Vagina (tissue), 2 donors: ENCODE results near the gene TGM1. TPM values are rescaled to one million over a fixed set of nuclear protein-coding genes. Genes with fewer than 3 reads are reported as not detected.
A peak's percentile ranks its signal among the peaks of the same experiment; 100 is the strongest.
"Not testable (repeated sequence)": the region's sequence is repeated elsewhere in the genome, so short reads cannot be mapped to it uniquely, and the experiment has no call there.

Source experiments
- DNase-seq, 2 donors: peaks; one replicate each; pipeline ENCODE4 v3.0.0-alpha.2; 2017; ENCODE audit errors: extremely low spot score in 2 of 2
- H3K27ac ChIP-seq: fragments of 200-600 bp; sonication (generic); one replicate; pipeline ENCODE4 v1.5.1; 2019
- H3K27me3 ChIP-seq: fragments of 200-600 bp; sonication (generic); one replicate; pipeline ENCODE4 v1.5.1; 2019
- H3K36me3 ChIP-seq, 2 donors: fragments of 200-600 bp; sonication (generic); one replicate each; pipeline ENCODE4 v1.5.1; 2017 to 2019
- H3K4me1 ChIP-seq: fragments of 200-600 bp; sonication (generic); one replicate; pipeline ENCODE4 v1.5.1; 2019
- H3K4me3 ChIP-seq, 2 donors: fragments of 200-600 bp; sonication (generic); 1 replicate in 1 of 2; 2 replicates in 1 of 2; pipeline ENCODE4 v1.5.1; 2016 to 2019
- H3K9me3 ChIP-seq: fragments of 200-600 bp; sonication (generic); one replicate; pipeline ENCODE4 v1.5.1; 2019
- CTCF ChIP-seq, 3 experiments: fragments of 450-650 bp in 2 of 3; fragments of 200-600 bp in 1 of 3; sonication (generic) in 1 of 3; IDR thresholded peaks; one replicate each; pipeline ENCODE4 v1.5.1; 2017 to 2019; ENCODE audit warnings: antibody characterized with exemption in 3 of 3, mild to moderate bottlenecking in 2 of 3, moderate library complexity in 2 of 3
- POLR2A ChIP-seq, 2 donors: fragments of 450-650 bp; IDR thresholded peaks; one replicate each; pipeline ENCODE4 v1.6.1; 2017; ENCODE audit warnings: antibody characterized with exemption in 2 of 2, mild to moderate bottlenecking in 2 of 2, moderate library complexity in 2 of 2
- POLR2AphosphoS5 ChIP-seq, 2 donors: sonication (generic); formaldehyde crosslinking; IDR thresholded peaks; one replicate each; pipeline ENCODE4 v1.9.0; 2017; ENCODE audit warnings: antibody characterized with exemption in 2 of 2, mild to moderate bottlenecking in 2 of 2, low read depth in 1 of 2; ENCODE audit not compliant: insufficient read depth in 1 of 2
- intact Hi-C: fragments of 100-400 bp; cut with DNase I; formaldehyde crosslinking; loops from one replicate; pipeline ENCODE4 v1.15.1; 2023
- total RNA-seq: library from RNA; depleted of rRNA; stranded (reverse); fragments of >200 nt; gene quantifications from one replicate; pipeline ENCODE4 v1.2.3, GENCODE V29; 2016

The TGM1 gene
- total RNA-seq, 1 donor from 2014 or later = 269 TPM

GRCh38 chr14:24219521-24219920 is 43.5 kb downstream of the TGM1 start:
- intact Hi-C loops = no loop called here
- no peak for DNase-seq

DNA sequence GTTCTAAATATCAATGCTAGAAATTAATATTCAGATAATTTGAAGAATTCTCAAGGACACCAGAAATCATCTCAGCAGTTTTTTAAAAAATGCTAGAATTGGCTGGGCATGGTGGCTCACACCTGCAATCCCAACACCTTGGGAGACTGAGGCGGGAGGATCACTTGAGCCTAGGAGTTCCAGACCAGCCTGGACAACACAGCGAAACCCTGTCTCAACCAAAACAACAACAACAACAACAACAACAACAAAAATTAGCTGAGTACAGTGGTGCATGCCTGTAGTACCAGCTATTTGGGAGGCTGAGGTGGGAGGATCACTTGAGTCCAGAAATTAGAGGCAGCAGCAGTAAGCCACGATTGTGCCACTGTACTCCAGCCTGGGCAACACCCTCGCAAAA is 43.9 kb downstream of the TGM1 start:
- Histone ChIP-seq H3K27me3 (no peaks in the 10 kb centered on the region), H3K4me1 (peaks cover 19% of the 10 kb centered on the region), H3K36me3 (no peaks in the 10 kb centered on the region), H3K9me3 (no peaks in the 10 kb centered on the region), H3K4me3 (no peak overlapping the region), H3K27ac (no peak overlapping the region)
- TF ChIP-seq POLR2A (IDR thresholded peaks at IDR 0.05) = no peak
- no peak for TF ChIP-seq POLR2AphosphoS5 (IDR thresholded peaks at IDR 0.05; ENCODE audit: insufficient read depth in 1 of 2, low read depth in 1 of 2)
- TF ChIP-seq CTCF (IDR thresholded peaks at IDR 0.05) = no peak
- DNase-seq = no peak
- intact Hi-C loops = no loop called here

More at GRCh38 chr14:24219521-24219920, 43.5 kb downstream of the TGM1 start:
- Histone ChIP-seq H3K36me3 (no peaks in the 10 kb centered on the region), H3K27ac (no peak overlapping the region), H3K4me1 (peaks cover 14% of the 10 kb centered on the region), H3K27me3 (no peaks in the 10 kb centered on the region), H3K4me3 (no peak overlapping the region), H3K9me3 (no peaks in the 10 kb centered on the region)
- TF ChIP-seq POLR2AphosphoS5 (IDR thresholded peaks at IDR 0.05; ENCODE audit: insufficient read depth in 1 of 2, low read depth in 1 of 2) (no peak), POLR2A (IDR thresholded peaks at IDR 0.05) (no peak), CTCF (IDR thresholded peaks at IDR 0.05) (no peak)

- H3K4me1 ChIP-seq = peaks cover 31% of the 10 kb centered on the region
- H3K27ac ChIP-seq, H3K4me3 ChIP-seq, H3K9me3 ChIP-seq, H3K27me3 ChIP-seq, DNase-seq, H3K36me3 ChIP-seq, intact Hi-C loops: not testable (repeated sequence)
These were observed 46.1 kb downstream of the TGM1 start for GRCh38 chr14:24216876-24217275.

GRCh38 chr14:24216345-24216699 is 46.7 kb downstream of the TGM1 start:
- intact Hi-C loops = no loop called here
- Histone ChIP-seq H3K27me3 (no peaks in the 10 kb centered on the region), H3K4me3 (peak overlapping the region; percentile 66 to 70), H3K36me3 (peaks cover 0 to 2% of the 10 kb centered on the region in 2 donors), H3K27ac (peak overlapping the region; percentile 89), H3K4me1 (peaks cover 36% of the 10 kb centered on the region), H3K9me3 (no peaks in the 10 kb centered on the region)
- no peak for DNase-seq
- no peak for TF ChIP-seq CTCF (IDR thresholded peaks at IDR 0.05)
- TF ChIP-seq POLR2AphosphoS5 (IDR thresholded peaks at IDR 0.05; ENCODE audit: insufficient read depth in 1 of 2, low read depth in 1 of 2) = no peak
- no peak for TF ChIP-seq POLR2A (IDR thresholded peaks at IDR 0.05)

DNA sequence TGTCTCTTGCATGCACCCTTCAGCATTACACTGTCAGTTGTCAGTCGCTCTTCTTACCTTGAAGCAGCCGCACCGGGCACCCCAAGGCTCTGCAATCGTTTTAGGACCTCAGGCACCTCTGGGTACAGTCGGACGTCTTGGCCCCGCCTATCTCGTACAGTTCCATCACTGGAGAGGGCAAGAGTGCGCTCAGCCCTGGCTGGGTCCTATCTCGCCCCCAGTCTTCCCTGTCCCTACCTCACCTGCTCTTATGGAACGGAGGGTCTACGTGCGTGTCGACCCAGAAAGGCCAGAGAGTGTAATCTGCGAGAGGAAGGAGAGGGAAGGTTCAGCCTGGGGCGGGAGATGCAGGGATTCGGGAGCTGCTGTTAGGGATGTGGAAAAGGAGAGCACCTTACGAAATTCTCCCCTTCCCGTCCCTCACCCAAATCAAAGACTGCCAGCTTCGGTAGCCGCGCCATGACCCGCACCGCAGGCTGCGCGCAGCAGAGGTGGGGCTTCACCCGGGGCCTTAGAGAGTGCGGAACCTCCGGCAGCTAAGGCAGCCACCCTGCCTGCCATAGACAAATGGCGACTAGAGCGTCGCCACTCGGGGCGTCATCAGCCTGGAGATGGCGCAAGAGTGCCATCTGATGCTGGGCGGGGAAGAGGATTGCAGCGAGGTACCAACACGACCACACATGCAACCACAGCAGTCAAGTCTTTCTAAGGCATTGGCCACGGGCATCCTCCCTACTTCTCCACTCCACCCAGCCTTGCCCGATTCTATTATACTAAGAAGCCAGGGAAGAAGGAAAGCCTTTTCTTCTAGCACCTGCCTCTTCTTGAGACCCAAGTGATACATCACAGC is 47.3 kb downstream of the TGM1 start, which contains the start of gene MDP1:
Gene MDP1 (minus strand): TSS at position 572 of the 850 bp plus-strand sequence. CDS start 111 bp downstream, at position 461.
- peak within 1 kb of the TSS; percentile 66 to 70 for H3K4me3 ChIP-seq
- TF ChIP-seq POLR2A (IDR thresholded peaks at IDR 0.05) (peak in 1 of 2 donors; percentile 70), POLR2AphosphoS5 (IDR thresholded peaks at IDR 0.05; ENCODE audit: insufficient read depth in 1 of 2, low read depth in 1 of 2) (peak; percentile 85 to 97), CTCF (IDR thresholded peaks at IDR 0.05) (peak; percentile 30 to 64 (median 34))
- no peak for DNase-seq
- H3K4me1 ChIP-seq = peaks cover 42% of the 10 kb centered on the region
- H3K36me3 ChIP-seq = peaks cover 0 to 6% of the 10 kb centered on the region in 2 donors
- H3K9me3 ChIP-seq = no peaks in the 10 kb centered on the region
- intact Hi-C loops = no loop called here
- no peaks in the 10 kb centered on the region for H3K27me3 ChIP-seq
- H3K27ac ChIP-seq = peak within 1 kb of the TSS; percentile 89
